Measurements from ENCODE around the gene RDM1. TPM values are rescaled to one million over a fixed set of nuclear protein-coding genes. Genes with fewer than 3 reads are reported as not detected.

Gene RDM1
- total and polyA plus RNA-seq, 2 of the 4 experiments (the other 2 are of a cell fraction) = 0.18 TPM; not detected in 1

GRCh38 chr17:35927714-35928113, 2.9 kb downstream of the RDM1 start:
- H2AK9ac ChIP-seq (replicated peaks; ENCODE audit: low read depth, low read length, poor library complexity) = no peak overlapping the region
- no peak overlapping the region for H2BK5ac ChIP-seq (ENCODE audit: low read depth, low read length, poor library complexity, severe bottlenecking)
- ATAC-seq (ENCODE audit: low read depth) (no peak), DNase-seq (no peak)
- H3K56ac ChIP-seq (ENCODE audit: extremely low read depth, insufficient read depth, low read length) = no peak overlapping the region
- H2BK20ac ChIP-seq (ENCODE audit: low read depth, low read length) = no peak overlapping the region
- dilution Hi-C loops (cut with HindIII; ENCODE audit: low sequenced_read_pairs, unreplicated experiment) (no loop called here), in situ Hi-C loops (cut with MboI; ENCODE audit: low sequenced_read_pairs) (no loop called here), intact Hi-C loops (cut with micrococcal nuclease) (no loop called here)
- H4K20me1 ChIP-seq (ENCODE audit: insufficient read depth, low read length) = no peaks in the 10 kb centered on the region
- H4K8ac ChIP-seq (ENCODE audit: low read depth in 2 of 2, low read length in 2 of 2) = no peak overlapping the region
- no peak overlapping the region for H3K14ac ChIP-seq (replicated peaks; ENCODE audit: low read depth, low read length)
- TF ChIP-seq RAD21 (IDR thresholded peaks at IDR 0.05; ENCODE audit: low read length) (no peak), SMC3 (IDR thresholded peaks at IDR 0.05; ENCODE audit: low read depth, low read length) (no peak), MXI1 (IDR thresholded peaks at IDR 0.05; ENCODE audit: borderline replicate concordance, low read depth, low read length) (no peak), CHD1 (IDR thresholded peaks at IDR 0.05; ENCODE audit: low read depth, low read length) (no peak), MAFK (IDR thresholded peaks at IDR 0.05; ENCODE audit: low read depth, low read length) (no peak), CEBPB (IDR thresholded peaks at IDR 0.05; ENCODE audit: low read depth, low read length) (no peak), NFE2L2 (IDR thresholded peaks at IDR 0.05; ENCODE audit: low read depth, low read length) (no peak), USF2 (IDR thresholded peaks at IDR 0.05; ENCODE audit: low read depth, low read length) (no peak), POLR2A (IDR thresholded peaks at IDR 0.05; ENCODE audit: low read depth, low read length) (no peak), MAZ (IDR thresholded peaks at IDR 0.05; ENCODE audit: borderline replicate concordance, low read depth, low read length) (no peak), FOS (IDR thresholded peaks at IDR 0.05; ENCODE audit: low read depth, low read length) (no peak), RFX5 (IDR thresholded peaks at IDR 0.05; ENCODE audit: low read depth, low read length) (no peak), BHLHE40 (IDR thresholded peaks at IDR 0.05; ENCODE audit: low read depth, low read length) (no peak), RCOR1 (IDR thresholded peaks at IDR 0.05; ENCODE audit: insufficient replicate concordance, low read length) (no peak)
- TF ChIP-seq, protein P1, sequence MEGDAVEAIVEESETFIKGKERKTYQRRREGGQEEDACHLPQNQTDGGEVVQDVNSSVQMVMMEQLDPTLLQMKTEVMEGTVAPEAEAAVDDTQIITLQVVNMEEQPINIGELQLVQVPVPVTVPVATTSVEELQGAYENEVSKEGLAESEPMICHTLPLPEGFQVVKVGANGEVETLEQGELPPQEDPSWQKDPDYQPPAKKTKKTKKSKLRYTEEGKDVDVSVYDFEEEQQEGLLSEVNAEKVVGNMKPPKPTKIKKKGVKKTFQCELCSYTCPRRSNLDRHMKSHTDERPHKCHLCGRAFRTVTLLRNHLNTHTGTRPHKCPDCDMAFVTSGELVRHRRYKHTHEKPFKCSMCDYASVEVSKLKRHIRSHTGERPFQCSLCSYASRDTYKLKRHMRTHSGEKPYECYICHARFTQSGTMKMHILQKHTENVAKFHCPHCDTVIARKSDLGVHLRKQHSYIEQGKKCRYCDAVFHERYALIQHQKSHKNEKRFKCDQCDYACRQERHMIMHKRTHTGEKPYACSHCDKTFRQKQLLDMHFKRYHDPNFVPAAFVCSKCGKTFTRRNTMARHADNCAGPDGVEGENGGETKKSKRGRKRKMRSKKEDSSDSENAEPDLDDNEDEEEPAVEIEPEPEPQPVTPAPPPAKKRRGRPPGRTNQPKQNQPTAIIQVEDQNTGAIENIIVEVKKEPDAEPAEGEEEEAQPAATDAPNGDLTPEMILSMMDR (conservative IDR thresholded peaks at IDR 0.05; ENCODE audit: low read depth, low read length) = no peak
- TF ChIP-seq, protein P2, sequence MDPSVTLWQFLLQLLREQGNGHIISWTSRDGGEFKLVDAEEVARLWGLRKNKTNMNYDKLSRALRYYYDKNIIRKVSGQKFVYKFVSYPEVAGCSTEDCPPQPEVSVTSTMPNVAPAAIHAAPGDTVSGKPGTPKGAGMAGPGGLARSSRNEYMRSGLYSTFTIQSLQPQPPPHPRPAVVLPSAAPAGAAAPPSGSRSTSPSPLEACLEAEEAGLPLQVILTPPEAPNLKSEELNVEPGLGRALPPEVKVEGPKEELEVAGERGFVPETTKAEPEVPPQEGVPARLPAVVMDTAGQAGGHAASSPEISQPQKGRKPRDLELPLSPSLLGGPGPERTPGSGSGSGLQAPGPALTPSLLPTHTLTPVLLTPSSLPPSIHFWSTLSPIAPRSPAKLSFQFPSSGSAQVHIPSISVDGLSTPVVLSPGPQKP (IDR thresholded peaks at IDR 0.05; ENCODE audit: borderline replicate concordance, low read depth, low read length) = no peak
- no peak overlapping the region for H2BK120ac ChIP-seq (ENCODE audit: low read depth, low read length)
- no peak overlapping the region for H4K91ac ChIP-seq (ENCODE audit: insufficient read depth, low read depth, low read length)
- H3K27me3 ChIP-seq (ENCODE audit: control insufficient read depth, insufficient read depth, low read length) = peaks cover 1% of the 10 kb centered on the region; the same call in 1 of the 2 replicates
- no peak overlapping the region for H2AK5ac ChIP-seq (ENCODE audit: low read depth, low read length)
- H3K36me3 ChIP-seq (ENCODE audit: control insufficient read depth, insufficient read depth, low read length) = no peaks in the 10 kb centered on the region
- no peak overlapping the region for H3K27ac ChIP-seq (ENCODE audit: insufficient read depth, low read length)
- H3K4me2 ChIP-seq (ENCODE audit: low read depth, low read length) = no peak overlapping the region
- no peak overlapping the region for H3K23ac ChIP-seq (ENCODE audit: low read depth, low read length)
- no peaks in the 10 kb centered on the region for H3K79me1 ChIP-seq (ENCODE audit: low read depth in 1 of 2, low read length in 2 of 2)
- CTCF ChIA-PET = no interaction called here
- H3K4ac ChIP-seq (ENCODE audit: low read depth, low read length) = no peak overlapping the region
- H4K5ac ChIP-seq (ENCODE audit: low read depth, low read length) = no peak overlapping the region
- H3K9ac ChIP-seq (ENCODE audit: low read depth, low read length) = no peak overlapping the region
- H2BK15ac ChIP-seq (ENCODE audit: low read depth, low read length) = no peak overlapping the region
- H3K4me1 ChIP-seq (ENCODE audit: control insufficient read depth, insufficient read depth, low read length) = no peaks in the 10 kb centered on the region
- H3K4me3 ChIP-seq (ENCODE audit: insufficient read depth, low read depth, low read length) = no peak overlapping the region
- no peak overlapping the region for H3K18ac ChIP-seq (ENCODE audit: low read depth, low read length)
- no peaks in the 10 kb centered on the region for H3K9me3 ChIP-seq (ENCODE audit: control insufficient read depth, insufficient read depth, low read length)
- no TSS peak for BruUV-seq (replicated peaks)
- no peak overlapping the region for H2AFZ ChIP-seq (replicated peaks; ENCODE audit: low read length, poor library complexity)
- POLR2A ChIA-PET (ENCODE audit: unreplicated experiment) = no interaction called here
- 0 out of 2 replicates have a peak, but pooled peaks cover 3% of the 10 kb centered on the region for H3K9me1 ChIP-seq (ENCODE audit: insufficient read depth, low read length)
